Neural progenitor cell (in vitro differentiated cells): ENCODE results near the gene GNB3.

Experiments
- CTCF ChIP-seq: fragments of 200-600 bp; sonication (generic); IDR thresholded peaks from 2 replicates; pipeline ENCODE4 v1.5.1; 2017; ENCODE audit warnings: antibody characterized with exemption, mild to moderate bottlenecking
- EZH2 ChIP-seq: fragments of 200-600 bp; sonication (generic); IDR thresholded peaks from 2 replicates; pipeline ENCODE4 v1.6.1; 2017; ENCODE audit warnings: antibody characterized with exemption, mild to moderate bottlenecking, moderate library complexity
- EZH2phosphoT487 ChIP-seq: fragments of 200-600 bp; sonication (generic); IDR thresholded peaks from 2 replicates; pipeline ENCODE4 v1.6.1; 2017; ENCODE audit warnings: antibody characterized with exemption

GRCh38 chr12:6883683-6884082 is 43.0 kb downstream of the GNB3 start:
- no peak for TF ChIP-seq EZH2
- TF ChIP-seq CTCF = no peak
- no peak for TF ChIP-seq EZH2phosphoT487
